ENCODE measurements around the gene GNAI3. TPM values are rescaled to one million over a fixed set of nuclear protein-coding genes. Genes with fewer than 3 reads are reported as not detected.

The GNAI3 gene
- total RNA-seq, 1 donor from 2014 or later: 4.9 TPM

- Histone ChIP-seq H3K36me3 (no peaks in the 10 kb centered on the region), H3K9me3 (no peaks in the 10 kb centered on the region), H3K27ac (no peak overlapping the region), H3K4me3 (no peak overlapping the region), H3K4me1 (peaks cover 5% of the 10 kb centered on the region), H3K27me3 (no peaks in the 10 kb centered on the region)
- intact Hi-C loops (cut with DNase I): loop anchor here (10.0 kb wide), 1 partner anchor 113 kb away; the partner anchor contains the start of gene PSMA5
- DNase-seq (ENCODE audit: extremely low spot score in 2 of 2): peak in 1 of 2 donors; percentile 70
- TF ChIP-seq POLR2AphosphoS5 (IDR thresholded peaks at IDR 0.05; ENCODE audit: insufficient read depth in 1 of 2, low read depth in 1 of 2) (no peak), CTCF (IDR thresholded peaks at IDR 0.05) (no peak), POLR2A (IDR thresholded peaks at IDR 0.05) (no peak)
Measured at GRCh38 chr1:109537450-109538178, 10.8 kb upstream of the GNAI3 start.

- no peak overlapping the region for H3K4me3 ChIP-seq
- H3K36me3 ChIP-seq: no peaks in the 10 kb centered on the region
- TF ChIP-seq CTCF (IDR thresholded peaks at IDR 0.05) (no peak), POLR2A (IDR thresholded peaks at IDR 0.05) (no peak), POLR2AphosphoS5 (IDR thresholded peaks at IDR 0.05; ENCODE audit: insufficient read depth in 1 of 2, low read depth in 1 of 2) (no peak)
- H3K27me3 ChIP-seq: no peaks in the 10 kb centered on the region
- no peaks in the 10 kb centered on the region for H3K9me3 ChIP-seq
- intact Hi-C loops (cut with DNase I): loop anchor here (10.0 kb wide), 1 partner anchor 114 kb away; the partner anchor contains the start of gene PSMA5
- no peak overlapping the region for H3K27ac ChIP-seq
- no peaks in the 10 kb centered on the region for H3K4me1 ChIP-seq
- DNase-seq (ENCODE audit: extremely low spot score in 2 of 2): peak in 1 of 2 donors; percentile 67
Measured at GRCh38 chr1:109538827-109539555, 9.4 kb upstream of the GNAI3 start.

- Histone ChIP-seq H3K9me3 (no peaks in the 10 kb centered on the region), H3K27ac (no peak within 1 kb of the TSS), H3K36me3 (no peaks in the 10 kb centered on the region), H3K27me3 (no peaks in the 10 kb centered on the region), H3K4me3 (no peak within 1 kb of the TSS), H3K4me1 (no peaks in the 10 kb centered on the region)
- DNase-seq (ENCODE audit: extremely low spot score in 2 of 2): no peak
- TF ChIP-seq POLR2A (IDR thresholded peaks at IDR 0.05): no peak
- TF ChIP-seq CTCF (IDR thresholded peaks at IDR 0.05): no peak
- no peak for TF ChIP-seq POLR2AphosphoS5 (IDR thresholded peaks at IDR 0.05; ENCODE audit: insufficient read depth in 1 of 2, low read depth in 1 of 2)
- intact Hi-C loops (cut with DNase I): loop anchor here (10.0 kb wide), 2 partner anchors 85 to 115 kb away; partner anchors contain the start of gene PSMA5
Measured at GRCh38 chr1:109539676-109540075, 8.7 kb upstream of the GNAI3 start, which contains the start of gene GPR61. Gene GPR61 (plus strand): TSS chr1:109539872. CDS start chr1:109543023, 3,151 bp downstream.

GRCh38 chr1:109541102-109541501 is 7.3 kb upstream of the GNAI3 start:
- Histone ChIP-seq H3K27ac (no peak overlapping the region), H3K4me1 (no peaks in the 10 kb centered on the region), H3K9me3 (no peaks in the 10 kb centered on the region), H3K27me3 (no peaks in the 10 kb centered on the region), H3K36me3 (no peaks in the 10 kb centered on the region), H3K4me3 (no peak overlapping the region)
- DNase-seq (ENCODE audit: extremely low spot score in 2 of 2): no peak
- no peak for TF ChIP-seq POLR2A (IDR thresholded peaks at IDR 0.05)
- no peak for TF ChIP-seq POLR2AphosphoS5 (IDR thresholded peaks at IDR 0.05; ENCODE audit: insufficient read depth in 1 of 2, low read depth in 1 of 2)
- no peak for TF ChIP-seq CTCF (IDR thresholded peaks at IDR 0.05)
- intact Hi-C loops (cut with DNase I): loop anchor here (10.0 kb wide), 1 partner anchor 84 kb away; no protein-coding TSS in a partner anchor

All from vagina (tissue), 2 donors.